Left lung (tissue), 10 donors: ENCODE results near the gene LTBP1. TPM values are rescaled to one million over a fixed set of nuclear protein-coding genes. Genes with fewer than 3 reads are reported as not detected.
"Not testable (repeated sequence)": the region's sequence is repeated elsewhere in the genome, so short reads cannot be mapped to it uniquely, and the experiment has no call there.

Experiments used
- ATAC-seq: fragments of 200-7000 bp; cut with Tn5 transposase; one replicate; pipeline ENCODE4 v1.9.1; 2020; ENCODE audit warnings: moderate library complexity
- DNase-seq, 4 donors: peaks; one replicate each; pipeline ENCODE4 v3.0.0-alpha.2; 2013 to 2020
- H3K27ac ChIP-seq, 2 donors: fragments of 200-600 bp; sonication (generic) in 1 of 2; one replicate each; pipeline versions ENCODE4 v1.5.0 to v1.8.0; 2020 to 2021
- H3K27me3 ChIP-seq, 2 donors: fragments of 200-600 bp; sonication (generic) in 1 of 2; one replicate each; pipeline versions ENCODE4 v1.5.0 to v1.8.0; 2020 to 2021
- H3K36me3 ChIP-seq, 2 donors: fragments of 200-600 bp; sonication (generic) in 1 of 2; one replicate each; pipeline versions ENCODE4 v1.5.0 to v1.8.0; 2020 to 2021
- H3K4me1 ChIP-seq, 2 donors: fragments of 200-600 bp; one replicate each; pipeline ENCODE4 v1.8.0; 2021
- H3K4me3 ChIP-seq, 2 donors: fragments of 200-600 bp; sonication (generic) in 1 of 2; one replicate each; pipeline versions ENCODE4 v1.5.0 to v1.8.0; 2020 to 2021; ENCODE audit warnings: mild to moderate bottlenecking in 1 of 2
- H3K9me3 ChIP-seq, 2 donors: fragments of 200-600 bp; sonication (generic) in 1 of 2; one replicate each; pipeline versions ENCODE4 v1.5.0 to v1.8.0; 2020 to 2021
- intact Hi-C, 2 donors: fragments of 100-400 bp; cut with DNase I; formaldehyde crosslinking; loops; one replicate each; pipeline versions ENCODE4 v1.11.2 to v1.14.2; 2022
- polyA plus RNA-seq, 6 donors: library from polyadenylated mRNA; unstranded; fragments of 120-200 nt; gene quantifications; one replicate each; pipeline ENCODE4 v1.2.1, GENCODE V29; 2013; ENCODE audit not compliant: insufficient read length in 6 of 6
- total RNA-seq, 2 donors: library from RNA; stranded (reverse); fragmentation: NEBNext Ultra II Directional; extraction: Animal tissue kit (Norgen Biotek cat#: 25700); gene quantifications; one replicate each; pipeline ENCODE4 v1.2.1, GENCODE V29; 2021
- TF ChIP-seq, protein P1 (sequence below), 2 donors: fragments of 200-600 bp; sonication (generic) in 1 of 2; IDR thresholded peaks; one replicate each; pipeline versions ENCODE4 v1.5.0 to v1.8.0; 2021; ENCODE audit warnings: antibody characterized with exemption in 2 of 2
- donor health status: DM: no; HTN: yes; CAD: no.
- donor health status: DM: no; HTN: no; CAD: no.

The LTBP1 gene
- total and polyA plus RNA-seq, 8 donors: 35.4 to 81.2 (median 50.9) TPM

- intact Hi-C loops: no loop called here
- Histone ChIP-seq H3K4me3 (no peak overlapping the region), H3K36me3 (no peaks in the 10 kb centered on the region), H3K27ac (no peak overlapping the region), H3K4me1 (no peaks in the 10 kb centered on the region), H3K27me3 (no peaks in the 10 kb centered on the region), H3K9me3 (no peaks in the 10 kb centered on the region)
- TF ChIP-seq, protein P1, sequence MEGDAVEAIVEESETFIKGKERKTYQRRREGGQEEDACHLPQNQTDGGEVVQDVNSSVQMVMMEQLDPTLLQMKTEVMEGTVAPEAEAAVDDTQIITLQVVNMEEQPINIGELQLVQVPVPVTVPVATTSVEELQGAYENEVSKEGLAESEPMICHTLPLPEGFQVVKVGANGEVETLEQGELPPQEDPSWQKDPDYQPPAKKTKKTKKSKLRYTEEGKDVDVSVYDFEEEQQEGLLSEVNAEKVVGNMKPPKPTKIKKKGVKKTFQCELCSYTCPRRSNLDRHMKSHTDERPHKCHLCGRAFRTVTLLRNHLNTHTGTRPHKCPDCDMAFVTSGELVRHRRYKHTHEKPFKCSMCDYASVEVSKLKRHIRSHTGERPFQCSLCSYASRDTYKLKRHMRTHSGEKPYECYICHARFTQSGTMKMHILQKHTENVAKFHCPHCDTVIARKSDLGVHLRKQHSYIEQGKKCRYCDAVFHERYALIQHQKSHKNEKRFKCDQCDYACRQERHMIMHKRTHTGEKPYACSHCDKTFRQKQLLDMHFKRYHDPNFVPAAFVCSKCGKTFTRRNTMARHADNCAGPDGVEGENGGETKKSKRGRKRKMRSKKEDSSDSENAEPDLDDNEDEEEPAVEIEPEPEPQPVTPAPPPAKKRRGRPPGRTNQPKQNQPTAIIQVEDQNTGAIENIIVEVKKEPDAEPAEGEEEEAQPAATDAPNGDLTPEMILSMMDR (IDR thresholded peaks at IDR 0.05): no peak
- DNase-seq (no peak), ATAC-seq (no peak)
Measured at GRCh38 chr2:32915694-32916093, 31.1 kb upstream of the LTBP1 start.

- Histone ChIP-seq H3K27ac (no peak overlapping the region), H3K4me3 (no peak overlapping the region), H3K27me3 (no peaks in the 10 kb centered on the region), H3K9me3 (no peaks in the 10 kb centered on the region), H3K36me3 (no peaks in the 10 kb centered on the region), H3K4me1 (no peaks in the 10 kb centered on the region)
- intact Hi-C loops: no loop called here
- ATAC-seq (no peak), DNase-seq (no peak)
- TF ChIP-seq, protein P1 (IDR thresholded peaks at IDR 0.05): no peak
Measured at GRCh38 chr2:32918774-32919173, 28.0 kb upstream of the LTBP1 start.

DNA sequence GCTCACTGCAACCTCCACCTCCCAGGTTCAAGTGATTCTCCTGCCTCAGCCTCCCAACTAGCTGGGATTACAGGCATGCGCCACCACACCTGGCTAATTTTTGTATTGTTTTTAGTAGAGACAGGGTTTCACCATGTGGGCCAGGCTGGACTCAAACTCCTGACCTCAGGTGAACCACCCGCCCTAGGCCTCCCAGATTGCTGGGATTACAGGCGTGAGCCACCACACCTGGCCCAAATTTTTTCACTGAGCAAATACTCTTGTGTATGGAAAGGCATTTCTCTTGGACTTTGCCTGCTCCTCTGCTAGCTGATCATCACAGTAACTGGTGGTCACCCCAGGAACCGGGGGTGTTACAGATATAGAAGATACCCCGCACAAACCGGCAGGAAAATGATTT, 26.9 kb upstream of the LTBP1 start:
- intact Hi-C loops: not testable (repeated sequence)

DNA sequence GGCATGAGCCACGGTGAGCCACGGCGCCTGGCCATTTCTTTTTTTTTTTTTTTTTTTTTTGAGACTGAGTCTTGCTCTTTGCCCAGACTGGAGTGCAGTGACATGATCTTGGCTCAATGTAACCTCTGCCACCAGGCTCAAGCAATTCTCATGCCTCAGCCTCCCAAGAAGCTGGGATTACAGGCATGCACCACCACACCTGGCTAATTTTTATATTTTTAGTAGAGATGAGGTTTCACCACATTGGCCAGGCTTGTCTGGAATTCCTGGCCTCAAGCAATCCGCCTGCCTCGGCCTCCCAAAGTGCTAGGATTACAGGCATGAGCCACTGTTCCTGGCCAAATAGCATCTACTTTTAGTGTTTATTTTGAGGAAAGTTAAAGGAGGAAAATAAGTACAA, 25.3 kb upstream of the LTBP1 start:
- H3K4me1 ChIP-seq, DNase-seq, H3K36me3 ChIP-seq, H3K9me3 ChIP-seq, H3K4me3 ChIP-seq, intact Hi-C loops, ATAC-seq, H3K27ac ChIP-seq, H3K27me3 ChIP-seq: not testable (repeated sequence)

More for the DNA sequence above, 26.9 kb upstream of the LTBP1 start:
- H3K36me3 ChIP-seq, H3K27ac ChIP-seq, ATAC-seq, H3K4me3 ChIP-seq, H3K4me1 ChIP-seq, H3K9me3 ChIP-seq, DNase-seq, H3K27me3 ChIP-seq: not testable (repeated sequence)

DNA sequence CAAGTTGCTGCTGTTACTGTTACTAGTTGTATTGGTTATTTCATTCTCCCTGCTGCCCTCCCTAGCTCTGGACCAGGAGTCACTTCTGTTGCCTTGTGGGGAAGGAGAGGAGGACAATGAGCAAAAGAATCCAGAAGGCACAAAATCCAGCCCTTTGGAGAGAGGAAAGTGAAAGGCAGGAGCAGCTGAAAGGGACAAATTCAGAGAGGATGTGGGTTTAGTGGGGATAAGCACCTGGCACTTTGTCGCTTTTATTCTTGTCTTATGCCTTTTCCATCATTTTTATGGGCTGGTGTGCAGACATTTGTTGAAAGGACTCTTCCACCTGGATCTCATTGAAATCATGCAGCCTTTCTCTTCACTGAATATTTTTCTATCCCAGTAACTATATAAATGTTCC, 24.3 kb upstream of the LTBP1 start:
- no peak for DNase-seq
- H3K9me3 ChIP-seq: no peaks in the 10 kb centered on the region
- H3K36me3 ChIP-seq: no peaks in the 10 kb centered on the region
- TF ChIP-seq, protein P1 (IDR thresholded peaks at IDR 0.05): no peak
- intact Hi-C loops: no loop called here
- ATAC-seq: no peak
- peaks cover 0 to 1% of the 10 kb centered on the region in 2 donors for H3K27me3 ChIP-seq
- no peak overlapping the region for H3K4me3 ChIP-seq
- H3K27ac ChIP-seq: no peak overlapping the region
- no peaks in the 10 kb centered on the region for H3K4me1 ChIP-seq

GRCh38 chr2:32923109-32923508, 23.6 kb upstream of the LTBP1 start:
- Histone ChIP-seq H3K27me3 (peaks cover 0 to 7% of the 10 kb centered on the region in 2 donors), H3K4me1 (no peaks in the 10 kb centered on the region), H3K36me3 (no peaks in the 10 kb centered on the region), H3K9me3 (no peaks in the 10 kb centered on the region), H3K4me3 (no peak overlapping the region), H3K27ac (no peak overlapping the region)
- peak in 1 of 4 donors; percentile 11 for DNase-seq
- ATAC-seq: no peak
- intact Hi-C loops: no loop called here
- TF ChIP-seq, protein P1 (IDR thresholded peaks at IDR 0.05): no peak
